ENCODE data around the gene TRAF3. TPM values are rescaled to one million over a fixed set of nuclear protein-coding genes. Genes with fewer than 3 reads are reported as not detected.

Gene TRAF3
- total RNA-seq, 1 donor = 19.5 TPM

GRCh38 chr14:102916347-102917055, 139.3 kb downstream of the TRAF3 start:
- Histone ChIP-seq H3K27me3 (ENCODE audit: insufficient read depth, low read length) (no peaks in the 10 kb centered on the region), H3K4me1 (ENCODE audit: insufficient read depth, low read length) (no peaks in the 10 kb centered on the region), H3K4me3 (ENCODE audit: insufficient read depth, low read length) (no peak overlapping the region), H2AFZ (ENCODE audit: low read length) (no peak overlapping the region), H3K36me3 (ENCODE audit: insufficient read depth, low read length) (no peaks in the 10 kb centered on the region), H3K4me2 (ENCODE audit: insufficient read depth, low read length) (no peak overlapping the region), H3K27ac (ENCODE audit: low read depth, low read length) (no peak overlapping the region), H3K9me3 (ENCODE audit: low read depth, low read length) (peaks cover 2% of the 10 kb centered on the region), H4K20me1 (ENCODE audit: insufficient read depth, low read length) (peaks cover 4% of the 10 kb centered on the region), H3K79me2 (ENCODE audit: insufficient read depth, low read length) (no peaks in the 10 kb centered on the region)
- no peak for TF ChIP-seq CTCF (IDR thresholded peaks at IDR 0.05; ENCODE audit: extremely low read depth, low read depth, low read length)
- peak; percentile 77 for DNase-seq (ENCODE audit: insufficient read length, low spot score, missing footprints)

- H3K4me1 ChIP-seq (ENCODE audit: insufficient read depth, low read length) = no peaks in the 10 kb centered on the region
- TF ChIP-seq CTCF (IDR thresholded peaks at IDR 0.05; ENCODE audit: extremely low read depth, low read depth, low read length) = no peak
- H3K27me3 ChIP-seq (ENCODE audit: insufficient read depth, low read length) = peaks cover 3% of the 10 kb centered on the region
- H3K79me2 ChIP-seq (ENCODE audit: insufficient read depth, low read length) = no peaks in the 10 kb centered on the region
- no peak overlapping the region for H2AFZ ChIP-seq (ENCODE audit: low read length)
- H3K36me3 ChIP-seq (ENCODE audit: insufficient read depth, low read length) = no peaks in the 10 kb centered on the region
- no peak overlapping the region for H3K4me3 ChIP-seq (ENCODE audit: insufficient read depth, low read length)
- H3K27ac ChIP-seq (ENCODE audit: low read depth, low read length) = no peak overlapping the region
- no peak overlapping the region for H3K4me2 ChIP-seq (ENCODE audit: insufficient read depth, low read length)
- H4K20me1 ChIP-seq (ENCODE audit: insufficient read depth, low read length) = peaks cover 4% of the 10 kb centered on the region
- peak; percentile 90 for DNase-seq (ENCODE audit: insufficient read length, low spot score, missing footprints)
- H3K9me3 ChIP-seq (ENCODE audit: low read depth, low read length) = peaks cover 2% of the 10 kb centered on the region
Measured at GRCh38 chr14:102917056-102917385, 139.8 kb downstream of the TRAF3 start.

GRCh38 chr14:102917469-102918211, 140.4 kb downstream of the TRAF3 start:
- no peak overlapping the region for H2AFZ ChIP-seq (ENCODE audit: low read length)
- peak; percentile 75 for TF ChIP-seq CTCF (IDR thresholded peaks at IDR 0.05; ENCODE audit: extremely low read depth, low read depth, low read length)

GRCh38 chr14:102918438-102918837, 141.2 kb downstream of the TRAF3 start:
- Histone ChIP-seq H4K20me1 (ENCODE audit: insufficient read depth, low read length) (peaks cover 4% of the 10 kb centered on the region), H2AFZ (ENCODE audit: low read length) (no peak overlapping the region), H3K79me2 (ENCODE audit: insufficient read depth, low read length) (no peaks in the 10 kb centered on the region), H3K36me3 (ENCODE audit: insufficient read depth, low read length) (no peaks in the 10 kb centered on the region), H3K4me1 (ENCODE audit: insufficient read depth, low read length) (no peaks in the 10 kb centered on the region), H3K4me3 (ENCODE audit: insufficient read depth, low read length) (no peak overlapping the region), H3K4me2 (ENCODE audit: insufficient read depth, low read length) (no peak overlapping the region), H3K27ac (ENCODE audit: low read depth, low read length) (no peak overlapping the region), H3K27me3 (ENCODE audit: insufficient read depth, low read length) (peaks cover 17% of the 10 kb centered on the region), H3K9me3 (ENCODE audit: low read depth, low read length) (peaks cover 2% of the 10 kb centered on the region)
- DNase-seq (ENCODE audit: insufficient read length, low spot score, missing footprints) = peak; percentile 23
- no peak for TF ChIP-seq CTCF (IDR thresholded peaks at IDR 0.05; ENCODE audit: extremely low read depth, low read depth, low read length)

More at GRCh38 chr14:102917469-102918211, 140.4 kb downstream of the TRAF3 start:
- Histone ChIP-seq H3K4me1 (ENCODE audit: insufficient read depth, low read length) (no peaks in the 10 kb centered on the region), H3K9me3 (ENCODE audit: low read depth, low read length) (peaks cover 2% of the 10 kb centered on the region), H3K4me3 (ENCODE audit: insufficient read depth, low read length) (no peak overlapping the region), H4K20me1 (ENCODE audit: insufficient read depth, low read length) (peaks cover 4% of the 10 kb centered on the region), H3K4me2 (ENCODE audit: insufficient read depth, low read length) (no peak overlapping the region), H3K36me3 (ENCODE audit: insufficient read depth, low read length) (no peaks in the 10 kb centered on the region), H3K27ac (ENCODE audit: low read depth, low read length) (no peak overlapping the region), H3K79me2 (ENCODE audit: insufficient read depth, low read length) (no peaks in the 10 kb centered on the region), H3K27me3 (ENCODE audit: insufficient read depth, low read length) (peaks cover 9% of the 10 kb centered on the region)
- peak; percentile 97 for DNase-seq (ENCODE audit: insufficient read length, low spot score, missing footprints)
